ENCODE results near the gene U2AF1L4. TPM values are rescaled to one million over a fixed set of nuclear protein-coding genes. Genes with fewer than 3 reads are reported as not detected.

Gene U2AF1L4
- total RNA-seq, 2 experiments from 2014 or later: 16.1 to 35.2 TPM

DNA sequence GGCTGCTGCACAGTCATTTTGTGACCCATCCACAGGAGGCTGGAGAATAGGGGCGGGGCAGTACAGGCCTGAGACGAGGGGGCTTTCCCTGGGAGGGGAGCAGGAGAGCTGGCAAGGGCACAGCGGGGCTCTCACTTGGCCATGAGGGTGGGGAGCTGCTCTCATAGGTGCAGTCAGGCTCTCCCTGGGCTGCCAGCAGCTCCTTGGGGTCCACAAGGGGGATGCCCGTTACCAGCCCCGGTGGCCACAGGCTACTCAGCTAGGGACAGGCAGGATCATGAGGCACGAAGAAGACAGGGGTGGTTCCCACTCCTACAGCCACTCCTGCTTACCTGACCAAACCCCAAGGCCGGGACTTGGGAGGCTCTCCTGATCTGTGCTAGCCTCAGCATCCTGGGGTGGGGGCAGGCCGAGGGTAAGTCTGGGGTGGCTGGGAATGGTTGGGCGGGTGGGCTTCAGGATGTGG, 46.6 kb upstream of the U2AF1L4 start:
- no peaks in the 10 kb centered on the region for H3K9me2 ChIP-seq (ENCODE audit: insufficient read depth, low read length)
- H3K4me1 ChIP-seq (ENCODE audit: insufficient read depth, low read length, poor library complexity, severe bottlenecking): no peaks in the 10 kb centered on the region
- no peak for DNase-seq (ENCODE audit: low spot score)
- no peaks in the 10 kb centered on the region for H3K9me3 ChIP-seq (ENCODE audit: low read length)
- H3K79me2 ChIP-seq (ENCODE audit: insufficient read depth, low read depth, low read length): no peaks in the 10 kb centered on the region
- no peaks in the 10 kb centered on the region for H4K20me1 ChIP-seq (ENCODE audit: insufficient read depth, low read length)
- ChIA-PET CTCF (ENCODE audit: unreplicated experiment) (no interaction called here), POLR2A (no interaction called here)
- intact Hi-C loops (cut with micrococcal nuclease; ENCODE audit: unreplicated experiment): loop anchor here (1.0 kb wide), 1 partner anchor 99 kb away; no protein-coding TSS in a partner anchor
- BruUV-seq (replicated peaks): no TSS peak
- H3K27ac ChIP-seq (ENCODE audit: low read depth, low read length, poor library complexity, severe bottlenecking): no peak overlapping the region
- no peak overlapping the region for H3K4me3 ChIP-seq (ENCODE audit: low read depth, low read length, poor library complexity, severe bottlenecking)
- TF ChIP-seq, protein P1, sequence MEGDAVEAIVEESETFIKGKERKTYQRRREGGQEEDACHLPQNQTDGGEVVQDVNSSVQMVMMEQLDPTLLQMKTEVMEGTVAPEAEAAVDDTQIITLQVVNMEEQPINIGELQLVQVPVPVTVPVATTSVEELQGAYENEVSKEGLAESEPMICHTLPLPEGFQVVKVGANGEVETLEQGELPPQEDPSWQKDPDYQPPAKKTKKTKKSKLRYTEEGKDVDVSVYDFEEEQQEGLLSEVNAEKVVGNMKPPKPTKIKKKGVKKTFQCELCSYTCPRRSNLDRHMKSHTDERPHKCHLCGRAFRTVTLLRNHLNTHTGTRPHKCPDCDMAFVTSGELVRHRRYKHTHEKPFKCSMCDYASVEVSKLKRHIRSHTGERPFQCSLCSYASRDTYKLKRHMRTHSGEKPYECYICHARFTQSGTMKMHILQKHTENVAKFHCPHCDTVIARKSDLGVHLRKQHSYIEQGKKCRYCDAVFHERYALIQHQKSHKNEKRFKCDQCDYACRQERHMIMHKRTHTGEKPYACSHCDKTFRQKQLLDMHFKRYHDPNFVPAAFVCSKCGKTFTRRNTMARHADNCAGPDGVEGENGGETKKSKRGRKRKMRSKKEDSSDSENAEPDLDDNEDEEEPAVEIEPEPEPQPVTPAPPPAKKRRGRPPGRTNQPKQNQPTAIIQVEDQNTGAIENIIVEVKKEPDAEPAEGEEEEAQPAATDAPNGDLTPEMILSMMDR (conservative IDR thresholded peaks at IDR 0.05; ENCODE audit: low read length): no peak
- TF ChIP-seq EZH2phosphoT487 (IDR thresholded peaks at IDR 0.05; ENCODE audit: borderline replicate concordance, low read depth, low read length): no peak
- H3K4me2 ChIP-seq (ENCODE audit: low read length): no peak overlapping the region
- H3K36me3 ChIP-seq (ENCODE audit: insufficient read depth, low read length): no peaks in the 10 kb centered on the region
- no peak overlapping the region for H2AFZ ChIP-seq (ENCODE audit: low read length)

DNA sequence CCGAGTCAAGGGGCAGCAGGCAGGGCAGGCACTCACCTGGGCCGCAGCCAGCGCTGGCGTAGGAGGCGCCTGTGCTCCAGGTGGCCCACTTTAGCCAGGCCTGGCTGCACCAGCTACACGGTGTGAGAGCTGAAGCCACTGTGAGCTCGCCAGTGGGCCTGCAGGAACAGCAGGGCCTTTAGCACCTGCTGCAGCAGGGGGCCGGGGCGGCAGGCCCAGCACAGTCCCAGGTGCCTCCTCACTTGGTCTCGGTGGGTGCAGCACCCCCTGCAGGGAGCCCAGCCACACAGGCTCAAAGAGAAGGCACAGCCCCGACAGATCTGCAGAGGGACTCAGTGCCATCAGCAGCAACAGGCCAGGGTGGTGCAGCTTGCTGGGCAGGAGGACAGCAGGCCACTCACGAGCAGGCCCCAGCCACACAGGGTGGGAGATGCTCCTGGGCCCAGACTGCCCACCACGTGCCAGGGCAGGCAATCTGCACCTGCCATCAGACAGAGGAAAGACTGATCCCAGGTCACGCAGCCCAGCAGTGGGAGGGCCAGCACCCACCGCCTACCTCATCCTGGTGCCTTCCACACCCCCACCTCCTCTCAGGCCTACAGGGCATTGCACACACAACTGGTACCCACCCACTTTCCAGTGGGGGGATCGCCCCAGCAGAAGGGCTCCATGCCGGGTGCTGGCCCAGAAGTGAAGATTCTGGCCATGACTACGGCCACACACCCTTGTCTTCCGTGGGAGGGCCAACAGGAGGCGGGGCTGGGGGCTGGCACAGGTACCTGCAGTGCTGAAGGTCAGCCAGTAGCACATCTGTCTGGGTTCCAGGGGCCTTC, 46.0 kb upstream of the U2AF1L4 start:
- no TSS peak for BruUV-seq (replicated peaks)
- Histone ChIP-seq H4K20me1 (ENCODE audit: insufficient read depth, low read length) (no peaks in the 10 kb centered on the region), H3K4me2 (ENCODE audit: low read length) (no peak overlapping the region), H3K4me1 (ENCODE audit: insufficient read depth, low read length, poor library complexity, severe bottlenecking) (no peaks in the 10 kb centered on the region), H3K79me2 (ENCODE audit: insufficient read depth, low read depth, low read length) (no peaks in the 10 kb centered on the region), H3K4me3 (ENCODE audit: low read depth, low read length, poor library complexity, severe bottlenecking) (no peak overlapping the region), H2AFZ (ENCODE audit: low read length) (no peak overlapping the region), H3K9me2 (ENCODE audit: insufficient read depth, low read length) (no peaks in the 10 kb centered on the region), H3K27ac (ENCODE audit: low read depth, low read length, poor library complexity, severe bottlenecking) (no peak overlapping the region), H3K36me3 (ENCODE audit: insufficient read depth, low read length) (no peaks in the 10 kb centered on the region), H3K9me3 (ENCODE audit: low read length) (no peaks in the 10 kb centered on the region)
- ChIA-PET CTCF (ENCODE audit: unreplicated experiment) (no interaction called here), POLR2A (no interaction called here)
- no peak for TF ChIP-seq EZH2phosphoT487 (IDR thresholded peaks at IDR 0.05; ENCODE audit: borderline replicate concordance, low read depth, low read length)
- TF ChIP-seq, protein P1 (conservative IDR thresholded peaks at IDR 0.05; ENCODE audit: low read length): peak; percentile 66; the same call in 1 of the 2 replicates
- peak; percentile 56 for DNase-seq (ENCODE audit: low spot score)
- intact Hi-C loops (cut with micrococcal nuclease; ENCODE audit: unreplicated experiment): loop anchor here (1.0 kb wide), 1 partner anchor 98 kb away; no protein-coding TSS in a partner anchor

Data from OCI-LY7 (cell line).